Measurements from ENCODE around the gene GPC1.

GPC1 gene

DNA sequence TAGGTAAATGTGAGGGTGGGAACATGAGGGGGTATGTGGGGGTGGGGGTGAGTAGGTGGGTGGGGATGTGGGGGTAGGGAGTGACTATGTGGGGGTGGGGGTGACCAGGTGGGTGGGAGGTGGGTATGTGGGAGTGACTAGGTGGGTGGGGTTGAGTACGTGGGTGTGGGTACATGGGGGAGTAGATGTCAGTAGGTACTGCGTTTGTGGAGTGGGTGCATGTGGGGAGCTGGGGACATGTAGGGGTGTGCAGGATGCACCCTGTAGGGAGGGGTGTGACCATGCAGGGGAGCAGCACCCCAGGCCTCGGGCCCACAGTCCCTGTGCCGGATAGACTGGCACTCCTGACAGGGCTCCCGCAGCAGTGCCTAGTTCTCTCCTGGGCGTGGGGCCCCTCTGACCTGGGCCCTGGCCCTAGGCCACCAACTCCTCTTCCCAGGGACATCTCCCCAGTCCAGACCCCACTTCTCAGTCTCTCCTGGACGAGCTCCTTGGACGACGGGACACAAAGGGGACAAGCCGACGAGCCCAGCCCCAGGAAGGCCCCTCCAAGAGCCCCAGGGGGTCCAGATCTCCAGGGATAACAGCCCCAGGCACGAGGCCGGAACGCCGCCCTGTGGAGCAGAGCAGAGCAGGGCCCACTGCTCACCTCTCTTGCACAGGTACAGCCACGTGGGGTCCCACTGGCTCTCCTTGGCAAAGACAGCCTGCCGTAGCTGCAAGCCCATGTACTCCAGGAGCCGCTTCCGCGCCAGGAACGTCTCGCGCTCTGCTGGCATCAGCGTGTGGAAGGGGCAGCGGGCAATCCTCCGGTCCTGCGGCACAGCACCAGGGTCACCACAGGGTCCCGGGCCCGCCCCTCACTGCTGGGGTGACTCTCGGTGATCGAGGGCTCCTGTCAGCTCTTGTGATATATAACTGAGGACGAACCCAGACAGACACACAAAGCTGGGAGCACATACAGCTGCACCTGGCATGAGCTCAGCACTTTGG lies 64.1 kb downstream of the GPC1 start:
- DNase-seq (ENCODE audit: low read depth in 2 of 2): no peak

DNA sequence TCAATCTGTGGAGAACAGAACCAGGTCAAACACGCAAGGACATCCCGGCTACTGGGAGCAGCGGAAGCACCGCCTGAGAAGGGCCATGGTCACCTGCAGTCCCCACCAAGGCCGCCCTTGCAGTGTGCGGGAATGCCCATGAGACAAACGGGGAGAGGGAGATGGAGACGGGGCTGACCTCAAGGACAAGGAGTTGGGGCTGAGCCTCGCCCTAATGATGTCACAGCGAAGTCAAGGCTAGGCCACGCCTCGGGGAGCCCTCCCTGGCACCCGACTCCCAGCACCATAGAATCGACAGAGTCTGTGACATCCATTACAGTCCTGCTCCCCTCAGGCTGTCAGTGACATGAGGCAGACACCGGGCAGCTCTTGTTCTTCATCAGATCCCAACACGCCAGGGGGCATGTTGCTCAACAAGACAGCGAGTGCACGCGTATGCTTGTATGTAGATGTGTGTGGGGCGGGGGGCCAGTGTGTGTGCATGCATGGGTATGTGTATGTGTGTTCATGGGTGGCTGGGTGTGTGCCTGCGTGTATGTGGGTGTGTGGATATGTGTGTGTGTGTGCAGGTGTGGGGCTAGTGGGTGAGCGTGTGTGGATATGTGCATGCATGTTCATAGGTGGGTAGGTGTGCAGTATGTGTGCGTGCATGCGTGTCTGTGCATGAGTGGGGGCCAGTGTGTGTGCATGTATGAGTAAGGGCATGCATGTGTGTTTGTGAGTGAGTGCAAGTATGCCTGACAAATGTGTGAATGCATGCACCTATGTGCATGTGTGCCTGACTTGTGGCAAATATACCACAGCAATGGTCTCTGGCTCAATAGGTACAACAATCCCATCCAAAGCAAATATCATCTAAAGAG lies 65.3 kb downstream of the GPC1 start:
- DNase-seq (ENCODE audit: low read depth in 2 of 2): no peak

DNA sequence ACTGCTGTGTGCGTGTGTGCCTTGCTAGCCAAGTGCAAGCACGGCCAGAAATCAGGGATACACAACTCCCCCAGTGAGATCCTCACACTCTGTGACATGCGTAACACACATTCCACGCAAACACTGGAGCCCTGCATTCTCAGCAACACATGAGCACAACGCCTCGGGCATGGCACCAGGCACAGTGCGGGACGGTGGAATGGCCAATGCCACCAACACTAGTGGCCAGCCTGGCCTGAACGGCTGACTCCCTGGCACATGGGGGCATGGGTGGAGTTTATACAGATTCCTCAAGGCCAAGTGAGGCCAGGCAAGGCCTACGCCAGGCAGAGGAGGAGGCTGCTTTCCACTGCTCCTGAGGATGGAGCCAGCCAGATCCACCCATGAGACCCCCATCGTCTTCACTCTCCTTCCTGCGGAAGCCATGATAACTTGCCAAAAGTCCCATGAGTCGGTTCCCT lies 66.1 kb downstream of the GPC1 start:
- no peak for DNase-seq (ENCODE audit: low read depth in 2 of 2)

DNA sequence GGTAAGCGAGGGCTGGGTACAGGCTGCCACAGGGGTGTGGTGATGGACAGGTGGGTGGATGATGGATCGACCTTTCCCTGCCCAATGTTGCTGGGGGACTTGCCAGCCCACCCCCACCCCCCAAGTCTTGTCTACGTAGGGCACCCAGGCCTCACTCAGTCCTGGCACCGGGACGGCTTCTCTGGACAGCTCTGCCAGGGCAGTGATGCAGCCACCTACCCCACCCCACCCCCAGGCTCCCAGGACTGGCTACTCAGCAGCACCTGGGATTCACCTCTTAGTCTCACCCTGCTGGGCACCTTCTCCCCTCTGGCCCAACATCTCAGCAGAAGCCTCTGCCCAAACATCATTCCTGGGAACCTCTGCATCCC lies 66.6 kb downstream of the GPC1 start:
- DNase-seq (ENCODE audit: low read depth in 2 of 2): no peak

DNA sequence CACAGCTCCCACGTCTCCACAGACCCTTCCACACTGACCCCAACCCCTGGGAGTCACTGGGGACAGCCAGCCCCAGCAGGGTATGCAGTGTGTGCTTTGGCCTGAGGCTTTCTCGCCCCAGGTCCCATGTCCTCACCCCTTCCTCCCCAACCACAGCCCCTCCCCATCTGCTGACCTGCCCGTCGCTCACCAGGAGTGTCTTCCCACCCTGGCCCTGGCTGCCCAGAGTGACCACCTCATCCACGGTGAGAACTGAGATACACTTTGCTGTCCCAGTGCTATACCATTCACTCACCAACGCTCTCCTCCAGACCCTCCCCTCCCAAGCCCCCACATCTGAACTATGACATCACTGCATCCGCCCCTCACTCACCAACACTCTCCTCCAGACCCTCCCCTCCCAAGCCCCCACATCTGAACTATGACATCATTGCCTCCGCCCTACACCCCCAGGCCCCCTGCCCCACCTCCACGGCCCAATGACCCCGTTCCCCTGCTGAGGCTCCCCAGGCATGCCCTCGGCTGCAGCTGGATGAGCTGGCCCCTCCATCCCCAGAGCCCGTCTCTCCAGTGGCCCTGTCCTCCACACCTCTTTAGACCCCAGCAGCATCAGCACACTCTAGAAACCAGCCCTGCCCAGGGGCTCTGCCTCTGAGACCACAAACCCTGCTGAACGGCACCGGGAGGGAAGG lies 67.1 kb downstream of the GPC1 start:
- DNase-seq (ENCODE audit: low read depth in 2 of 2): no peak

DNA sequence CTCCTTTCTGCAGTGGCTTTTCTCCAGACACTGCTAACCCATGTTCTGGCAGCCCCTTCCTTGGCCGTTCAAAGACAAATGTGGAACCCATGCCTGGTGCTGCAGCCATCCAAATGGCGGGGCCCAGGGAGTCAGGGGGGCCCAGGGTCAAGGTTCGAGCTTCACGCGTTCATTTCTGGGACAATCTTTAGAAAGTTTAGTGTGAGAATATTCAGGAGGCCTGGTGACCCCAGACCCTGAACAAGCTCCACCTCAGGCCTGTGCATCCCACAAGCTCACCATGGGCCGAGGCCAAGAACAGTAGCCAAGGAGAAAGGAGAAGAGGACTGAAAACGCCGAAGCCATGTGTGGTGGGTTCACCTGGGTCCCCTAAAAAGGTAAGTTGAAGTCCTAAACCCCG lies 67.9 kb downstream of the GPC1 start:
- no peak for DNase-seq (ENCODE audit: low read depth in 2 of 2)

DNA sequence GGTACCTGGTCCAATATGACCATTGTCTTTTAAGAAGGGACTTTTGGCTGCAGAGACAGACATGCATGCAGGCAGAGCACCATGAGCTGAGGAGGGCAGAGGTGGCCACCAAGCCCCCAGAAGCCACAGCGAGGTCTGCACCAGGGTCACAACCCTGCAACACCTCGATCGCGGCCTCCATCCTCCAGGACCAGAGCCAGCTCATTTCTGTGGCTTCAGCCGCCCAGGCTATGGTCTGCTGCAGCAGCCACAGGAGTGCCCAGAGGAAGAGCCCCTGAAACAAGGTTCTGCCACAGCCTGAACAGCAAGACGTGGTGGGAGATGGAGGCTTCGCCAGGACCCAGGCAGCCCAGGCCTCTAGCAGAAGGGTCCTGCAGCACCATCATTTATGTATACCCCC lies 68.4 kb downstream of the GPC1 start:
- no peak for DNase-seq (ENCODE audit: low read depth in 2 of 2)

DNA sequence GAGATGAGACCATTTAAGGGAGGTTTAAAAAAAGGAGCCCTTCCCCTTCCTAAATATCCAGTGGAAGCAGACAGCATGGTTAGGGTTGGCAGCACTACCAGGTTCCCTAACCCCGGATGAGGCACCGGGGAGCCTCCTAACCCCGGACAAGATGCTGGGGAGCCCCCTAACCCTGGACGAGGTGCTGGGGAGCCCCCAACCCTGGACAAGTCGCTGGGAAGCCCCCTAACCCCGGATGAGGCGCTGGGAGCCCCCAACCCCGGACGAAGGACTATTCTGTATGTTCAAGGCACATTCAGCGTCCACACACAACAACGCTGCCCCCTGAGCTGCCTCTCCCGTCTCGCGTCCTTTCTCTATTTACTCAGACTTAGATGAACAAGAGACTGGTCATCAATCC lies 70.4 kb downstream of the GPC1 start:
- DNase-seq (ENCODE audit: low read depth in 2 of 2): no peak

DNA sequence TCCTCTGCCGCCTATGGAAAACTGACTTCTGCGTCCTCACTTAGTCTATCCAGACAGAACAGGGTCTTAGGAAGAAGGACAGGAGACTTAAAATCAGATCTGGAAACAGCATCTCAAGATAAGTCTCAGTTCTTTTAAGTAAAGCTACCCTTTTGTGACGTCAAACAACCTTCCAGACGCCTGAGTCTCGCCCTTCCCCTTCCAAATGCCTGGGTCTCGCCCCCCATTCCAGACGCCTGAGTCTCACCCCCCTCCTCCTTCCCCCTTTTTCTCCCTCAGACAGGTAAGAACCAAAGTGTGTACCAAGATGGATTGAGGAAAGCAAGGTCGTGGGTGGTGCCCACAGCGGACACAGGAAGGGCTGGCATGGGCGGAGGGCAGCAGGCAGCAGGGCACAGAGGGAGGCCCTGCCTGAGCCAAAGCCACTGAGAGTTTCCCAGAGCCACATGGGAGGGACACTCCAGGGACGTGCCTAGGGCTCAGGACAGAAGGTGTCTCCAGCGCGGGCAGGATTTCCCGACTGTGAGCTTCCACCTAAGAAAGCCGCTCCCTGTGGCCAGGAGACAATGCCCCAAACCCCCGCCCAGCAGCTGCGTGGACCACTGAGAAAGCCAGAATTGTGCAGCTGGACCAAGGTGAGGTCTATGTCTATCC lies 71.1 kb downstream of the GPC1 start:
- DNase-seq (ENCODE audit: low read depth in 2 of 2): no peak

DNA sequence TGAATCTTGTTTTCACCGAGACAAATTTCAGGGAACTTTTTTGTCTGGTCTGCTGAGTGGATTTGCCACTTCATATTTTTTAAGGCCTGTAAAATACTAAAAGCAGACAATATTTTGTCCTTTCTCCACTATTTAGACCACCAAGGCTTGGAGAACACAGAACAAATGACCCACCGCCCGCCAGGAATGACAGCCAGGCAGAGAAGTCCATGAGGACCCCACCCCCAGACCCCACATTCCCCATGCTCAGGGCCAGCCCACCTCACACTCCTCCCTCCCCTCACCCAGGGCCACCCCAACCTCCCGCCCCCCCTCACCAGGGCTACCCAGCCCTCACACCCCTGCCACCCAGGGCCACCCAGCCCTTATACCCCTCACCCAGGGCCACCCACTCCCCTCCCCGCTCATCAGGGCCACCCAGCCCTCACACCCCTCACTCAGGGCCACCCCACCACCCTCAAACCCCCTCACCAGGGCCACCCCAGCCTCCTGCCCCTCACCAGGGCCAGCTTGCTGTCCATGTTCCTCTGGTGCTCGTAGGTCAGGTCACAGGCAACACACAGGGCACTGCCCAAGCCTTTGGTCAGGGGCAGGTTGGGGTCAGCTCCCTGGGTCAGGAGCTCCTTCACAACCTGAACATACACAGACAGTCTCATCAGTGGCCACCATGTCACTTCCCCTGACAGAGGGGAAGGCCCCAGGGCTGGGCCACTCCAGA lies 71.8 kb downstream of the GPC1 start:
- DNase-seq (ENCODE audit: low read depth in 2 of 2): no peak

DNA sequence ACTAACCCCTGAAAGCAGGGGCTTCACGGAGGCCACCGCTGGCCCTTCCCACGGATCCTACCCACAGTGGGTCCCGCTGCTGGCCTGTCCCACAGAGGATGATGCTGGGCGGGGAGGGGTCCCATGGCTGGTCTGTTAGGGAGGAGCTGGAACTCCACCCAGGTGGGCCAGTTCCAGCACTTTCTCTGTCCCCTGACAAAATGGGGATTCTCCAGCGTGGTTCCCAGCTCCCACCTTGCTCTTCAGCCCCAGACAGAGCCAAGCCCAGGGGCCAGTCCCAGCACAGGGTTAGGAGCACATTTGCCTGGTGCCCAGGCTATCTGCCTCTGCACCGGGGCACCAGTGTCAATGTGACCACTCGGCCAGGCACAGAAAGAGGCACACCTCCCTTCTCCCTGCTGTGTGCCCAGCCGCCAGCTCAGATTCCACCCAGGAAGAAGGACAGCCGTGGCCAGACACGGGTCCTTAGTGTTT lies 72.4 kb downstream of the GPC1 start:
- DNase-seq (ENCODE audit: low read depth in 2 of 2): no peak

DNA sequence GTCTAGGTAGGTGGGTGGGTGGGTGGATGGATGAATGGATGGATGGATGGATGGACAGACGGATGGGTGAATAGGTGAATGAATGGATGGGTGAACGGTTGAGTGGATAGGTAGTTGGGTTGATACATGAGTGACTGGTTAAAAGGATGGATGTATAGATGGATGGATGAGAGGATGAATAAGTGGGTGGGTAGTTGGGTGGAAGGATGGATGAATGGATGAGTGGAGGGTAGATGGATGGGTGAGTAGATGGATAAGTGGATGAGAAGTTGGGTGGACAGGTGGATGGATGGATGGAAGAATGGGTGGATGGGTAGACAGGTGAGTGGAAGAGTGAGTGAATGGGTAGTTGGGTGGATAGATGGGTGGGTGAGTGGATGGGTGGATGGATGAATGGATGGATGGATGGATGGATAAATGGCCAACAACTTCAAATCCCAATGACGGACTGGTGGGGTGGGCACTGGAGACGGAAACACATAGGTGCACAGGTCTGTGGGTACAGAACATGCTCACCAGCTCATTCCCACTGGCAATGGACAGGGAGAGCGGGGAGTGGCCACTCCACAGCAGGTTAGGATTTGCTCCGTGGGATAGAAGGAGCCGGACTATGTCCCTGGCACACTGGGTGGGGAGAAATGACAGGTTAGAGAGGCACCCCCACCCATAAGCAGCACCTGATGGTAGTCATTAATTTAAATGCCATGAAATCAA lies 73.5 kb downstream of the GPC1 start:
- DNase-seq (ENCODE audit: low read depth in 2 of 2): no peak

DNA sequence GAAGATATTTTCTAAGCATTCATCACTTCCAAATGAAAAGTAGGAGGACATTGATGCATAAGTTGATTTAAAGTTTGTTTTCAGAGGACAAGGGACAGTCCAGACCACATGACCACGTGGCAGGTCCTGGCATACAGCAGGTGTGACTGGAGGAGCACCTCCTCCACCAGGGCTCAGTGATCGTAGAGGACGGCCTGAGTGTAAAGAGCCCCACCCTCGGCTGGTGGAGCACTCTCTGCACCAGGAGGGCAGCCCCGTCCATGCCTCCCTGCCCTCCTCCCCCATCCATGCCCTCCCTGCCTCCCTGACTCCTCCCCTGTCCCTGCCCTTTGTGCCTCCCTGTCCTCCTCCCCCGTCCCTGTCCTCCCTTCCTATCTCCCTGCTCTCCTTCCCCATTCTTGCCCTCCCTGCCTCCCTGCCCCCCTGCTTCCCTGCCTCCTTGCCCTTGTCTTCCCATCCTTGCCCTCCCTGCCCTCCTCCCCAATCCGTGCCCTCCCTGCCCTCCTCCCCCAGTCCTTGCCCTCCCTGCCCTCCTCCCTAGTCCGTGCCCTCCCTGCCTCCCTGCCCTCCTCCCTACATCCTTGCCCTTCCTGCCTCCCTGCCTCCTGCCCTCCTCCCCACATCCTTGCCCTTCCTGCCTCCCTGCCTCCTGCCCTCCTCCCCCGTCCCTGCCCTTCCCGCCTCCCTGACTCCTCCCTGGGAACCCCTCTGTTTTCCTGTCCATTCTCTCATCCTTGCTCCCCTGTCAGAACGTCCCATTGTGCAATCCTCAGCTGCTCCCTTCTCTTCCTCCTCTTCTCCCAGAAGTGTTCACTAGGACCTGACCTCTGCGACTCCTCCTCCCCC lies 74.4 kb downstream of the GPC1 start:
- DNase-seq (ENCODE audit: low read depth in 2 of 2): no peak

DNA sequence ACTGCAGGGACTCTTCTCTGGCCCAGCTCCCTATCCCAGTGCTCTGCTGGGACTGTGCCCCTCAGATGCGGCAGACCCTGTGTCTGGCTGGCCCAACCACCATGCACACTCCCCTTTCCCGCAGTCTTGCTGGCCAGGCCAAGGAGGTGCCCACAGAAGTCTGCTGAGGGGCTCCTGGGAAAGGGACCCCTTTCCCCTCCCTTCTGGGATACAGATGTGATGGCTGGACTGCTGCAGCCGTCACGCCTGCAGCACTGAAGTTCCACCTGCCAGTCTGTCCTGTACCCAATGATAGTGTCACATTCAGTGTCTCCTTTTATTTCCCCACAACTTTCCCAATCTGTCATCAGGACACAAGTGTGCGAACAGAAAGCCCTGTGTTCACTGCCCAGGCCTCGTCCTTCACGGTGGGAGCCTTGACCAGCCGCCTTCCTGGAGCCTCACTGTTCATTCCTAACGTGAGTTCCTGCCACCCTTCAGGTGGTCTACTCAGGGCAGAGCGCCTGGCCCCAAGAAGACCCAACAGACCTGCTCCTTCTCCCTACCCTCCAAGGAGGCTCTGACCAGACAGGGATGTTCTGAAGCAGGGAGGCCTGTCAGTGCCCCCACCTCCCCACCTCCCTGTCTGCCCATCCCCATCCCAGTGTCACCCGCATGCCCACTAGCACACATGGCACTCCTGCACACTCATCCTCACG lies 75.2 kb downstream of the GPC1 start:
- DNase-seq (ENCODE audit: low read depth in 2 of 2): no peak

DNA sequence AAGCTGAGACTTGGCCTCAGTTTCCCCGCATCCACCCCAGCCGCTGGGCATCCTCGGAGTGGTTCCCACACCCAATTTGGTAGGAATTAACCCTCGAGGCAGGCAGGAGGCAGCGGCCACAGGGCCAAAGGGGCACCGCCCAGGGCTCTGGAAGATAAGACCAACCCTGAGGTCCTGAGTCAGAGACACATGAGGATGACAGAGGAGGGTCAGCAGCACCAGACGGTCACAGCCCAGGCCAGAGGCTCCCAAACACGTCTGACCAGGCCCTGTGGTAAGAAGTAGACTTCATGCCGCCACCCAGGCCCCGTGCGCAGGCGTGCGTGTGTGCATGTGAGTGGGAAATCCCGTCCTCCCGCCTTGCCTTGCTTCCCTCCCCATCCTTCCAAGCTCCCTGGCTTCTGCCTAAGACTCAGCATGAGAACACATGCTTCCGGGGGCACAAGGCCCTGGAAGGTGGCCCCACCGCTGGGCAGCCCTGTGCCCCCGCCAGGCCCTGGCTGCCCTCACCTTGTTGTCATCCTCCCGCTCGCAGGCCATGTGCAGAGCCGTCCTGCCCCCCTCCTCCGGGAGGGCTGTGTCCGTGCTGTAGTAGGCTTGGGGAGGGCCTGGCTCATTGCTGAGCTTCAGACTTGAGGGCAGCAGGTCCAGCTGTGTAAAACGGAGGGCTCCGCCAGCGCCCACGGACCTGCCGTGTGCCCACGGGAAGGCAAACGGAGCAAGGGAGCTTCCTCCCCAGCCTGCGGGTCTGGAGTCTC lies 76.1 kb downstream of the GPC1 start:
- no peak for DNase-seq (ENCODE audit: low read depth in 2 of 2)

DNA sequence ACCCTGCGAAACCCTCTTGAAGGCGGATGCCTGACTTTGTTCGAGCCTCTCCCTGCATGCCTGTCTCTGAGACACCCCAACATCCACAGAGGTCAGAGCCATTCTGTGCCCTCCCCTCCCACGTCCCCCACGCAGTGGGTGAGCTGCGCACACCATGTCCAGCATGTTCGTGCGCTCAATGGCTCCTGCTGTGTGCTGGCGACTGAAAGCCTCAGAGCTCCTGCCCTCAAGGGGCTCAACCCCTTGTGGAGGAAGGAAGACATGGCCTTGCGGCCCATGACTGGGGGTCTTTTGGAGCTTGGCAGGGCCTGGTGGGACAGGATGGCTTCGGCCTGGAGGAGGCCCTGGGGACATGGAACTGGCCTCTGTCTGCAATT lies 76.6 kb downstream of the GPC1 start:
- DNase-seq (ENCODE audit: low read depth in 2 of 2): no peak

DNA sequence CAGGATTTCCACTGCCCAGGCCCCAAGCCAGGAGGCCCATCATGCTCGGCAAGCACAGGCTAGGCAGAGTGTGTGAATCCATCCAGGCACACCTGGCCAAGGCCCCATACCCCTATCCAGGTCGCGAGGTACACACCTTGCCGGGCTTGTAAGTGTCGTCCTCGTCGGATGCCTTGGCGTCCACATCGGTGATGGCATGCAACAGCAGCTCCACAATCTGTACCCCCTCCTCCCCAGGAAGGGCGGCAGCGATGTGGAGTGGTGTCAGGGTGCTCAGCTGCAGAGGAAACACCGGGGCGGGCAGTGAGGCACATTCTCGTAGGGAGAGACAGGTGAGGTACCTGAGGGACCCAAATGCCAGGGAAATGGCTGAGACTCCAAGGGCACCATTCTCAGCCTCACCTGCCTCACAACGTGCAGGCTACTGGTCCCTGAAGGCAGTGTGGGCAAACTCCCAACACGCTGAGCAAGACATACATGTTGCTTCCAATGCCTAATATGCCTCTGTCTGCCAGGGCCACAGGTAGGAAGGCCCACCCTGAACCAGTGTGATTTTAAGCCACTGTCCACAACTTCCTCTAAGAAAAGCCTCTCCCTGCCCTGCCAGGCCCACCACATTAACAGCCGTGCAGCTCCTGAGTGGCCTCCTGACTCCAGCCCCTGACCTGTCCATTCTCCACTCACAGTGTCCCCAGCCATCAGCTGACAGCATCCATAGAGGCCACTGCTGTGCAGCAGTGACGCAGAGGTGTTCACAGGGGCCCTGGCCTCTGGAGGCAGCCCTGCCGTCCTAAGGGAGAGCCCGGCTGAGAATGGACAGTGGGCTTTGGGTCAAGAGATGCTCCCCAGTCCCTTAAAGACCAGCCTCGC lies 77.4 kb downstream of the GPC1 start:
- no peak for DNase-seq (ENCODE audit: low read depth in 2 of 2)
